Dendritic cell treated with granulocyte-macrophage colony-stimulating factor and Interleukin-4, amounts not matched to agents 40 ng/mL and 50 ng/mL, for 4 days (primary cell): Measurements from ENCODE around the gene MYO5A.
"Not testable (repeated sequence)": the region's sequence is repeated elsewhere in the genome, so short reads cannot be mapped to it uniquely, and the experiment has no call there.

Source experiments
- H3K27ac Mint-ChIP-seq: one replicate; pipeline ENCODE4 v1.8.0; 2022; ENCODE audit warnings: mild to moderate bottlenecking, mixed read lengths
- H3K27me3 Mint-ChIP-seq: one replicate; pipeline ENCODE4 v1.8.0; 2022; ENCODE audit warnings: mild to moderate bottlenecking, mixed read lengths
- H3K36me3 Mint-ChIP-seq: one replicate; pipeline ENCODE4 v1.8.0; 2022; ENCODE audit warnings: low read depth, mixed read lengths
- H3K4me1 Mint-ChIP-seq: one replicate; pipeline ENCODE4 v1.8.0; 2022; ENCODE audit warnings: low read depth, mixed read lengths
- H3K4me3 Mint-ChIP-seq: one replicate; pipeline ENCODE4 v1.8.0; 2022; ENCODE audit warnings: mild to moderate bottlenecking, moderate library complexity, mixed read lengths
- H3K9me3 Mint-ChIP-seq: one replicate; pipeline ENCODE4 v1.8.0; 2022; ENCODE audit warnings: mixed read lengths
- intact Hi-C: fragments of 100-400 bp; cut with micrococcal nuclease; formaldehyde crosslinking; loops from one replicate; pipeline ENCODE4 v1.15.0; 2022

The MYO5A gene

DNA sequence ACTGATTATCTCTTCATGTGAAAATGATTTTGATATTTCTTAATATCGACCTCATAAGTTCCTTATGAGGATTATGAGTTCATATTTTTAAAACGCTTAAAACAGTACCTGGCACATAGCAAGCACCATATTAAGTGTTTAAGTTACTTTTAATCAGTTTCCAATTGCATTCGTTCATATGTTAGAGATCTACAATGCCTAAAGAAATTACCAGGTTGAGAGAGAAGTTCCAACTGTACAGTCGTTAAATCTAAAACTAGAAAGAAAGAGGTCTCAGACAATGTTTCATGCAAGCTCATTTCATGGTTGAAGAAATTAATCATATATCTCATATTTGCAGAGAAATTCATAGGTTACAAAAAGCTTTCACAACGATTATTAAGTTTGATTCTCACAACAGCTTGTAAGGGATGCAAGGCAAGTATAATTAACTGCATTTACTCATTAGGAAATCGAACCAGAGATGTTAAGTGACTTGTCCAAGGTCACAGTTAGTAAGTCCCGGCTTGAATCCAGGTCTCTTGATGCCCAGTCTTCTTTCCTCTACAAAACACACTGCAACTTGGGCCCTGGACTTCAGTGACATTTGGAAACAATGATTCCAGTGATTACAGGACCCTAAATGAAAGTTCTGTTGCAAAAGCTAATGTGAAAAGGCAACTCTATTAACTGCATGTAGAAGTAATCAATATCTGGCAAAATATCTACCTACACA lies 1.3 kb downstream of the MYO5A start:
- Mint-ChIP-seq H3K27ac (peak overlapping the region; percentile 92), H3K4me3 (peak overlapping the region; percentile 93), H3K4me1 (peaks cover 57% of the 10 kb centered on the region), H3K36me3 (peaks cover 8% of the 10 kb centered on the region), H3K9me3 (no peaks in the 10 kb centered on the region), H3K27me3 (peaks cover 17% of the 10 kb centered on the region)
- intact Hi-C loops, result loop anchor here (5.0 to 10.0 kb wide), 3 partner anchors 40 to 83 kb away; partner anchors contain the start of gene ARPP19

DNA sequence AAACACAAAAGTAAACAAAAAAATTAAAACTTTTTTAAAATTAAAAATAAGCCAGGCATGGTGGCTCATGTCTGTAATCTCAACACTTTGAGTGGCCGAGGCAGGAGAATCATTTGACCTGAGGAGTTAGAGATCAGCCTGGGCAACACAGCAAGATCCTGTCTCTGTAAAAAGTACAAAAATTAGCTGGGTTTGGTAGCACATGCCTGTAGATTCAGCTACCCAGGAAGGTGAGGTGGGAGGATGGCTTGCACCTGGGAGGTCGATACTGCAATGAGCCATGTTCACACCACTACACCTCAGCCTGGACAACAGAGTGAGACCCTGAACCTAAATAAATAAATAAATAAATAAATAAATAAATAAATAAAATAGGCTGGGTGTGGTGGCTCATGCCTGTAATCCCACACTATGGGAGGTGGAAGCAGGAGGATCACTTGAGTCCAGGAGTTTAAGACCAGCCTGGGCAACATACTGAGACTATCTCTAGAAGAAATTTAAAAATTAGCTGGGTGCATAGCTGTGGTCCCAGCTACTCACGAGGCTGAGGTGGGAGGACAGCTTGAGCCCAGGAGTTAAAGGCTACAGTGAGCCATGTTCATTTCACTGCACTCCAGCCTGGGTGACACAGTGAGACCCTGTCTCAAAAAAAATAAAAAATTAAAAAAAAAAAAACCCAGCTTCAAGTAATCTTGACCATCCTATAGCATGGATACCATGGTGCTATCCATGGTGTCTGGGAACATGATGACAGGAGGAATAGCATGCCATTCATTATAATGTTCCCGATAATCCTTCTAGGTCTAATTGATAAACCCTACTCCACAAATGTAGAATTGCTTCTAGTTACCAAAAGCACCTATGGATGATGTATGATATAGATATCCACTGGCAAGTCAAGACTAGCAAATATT lies 4.2 kb downstream of the MYO5A start:
- Mint-ChIP-seq H3K27me3 (no peaks in the 10 kb centered on the region), H3K9me3 (no peaks in the 10 kb centered on the region), H3K27ac (peak overlapping the region; percentile 75), H3K36me3 (peaks cover 15% of the 10 kb centered on the region), H3K4me3 (no peak overlapping the region), H3K4me1 (peaks cover 71% of the 10 kb centered on the region)
- intact Hi-C loops, result loop anchor here (5.0 to 10.0 kb wide), 3 partner anchors 42 to 80 kb away; partner anchors contain the start of gene ARPP19

DNA sequence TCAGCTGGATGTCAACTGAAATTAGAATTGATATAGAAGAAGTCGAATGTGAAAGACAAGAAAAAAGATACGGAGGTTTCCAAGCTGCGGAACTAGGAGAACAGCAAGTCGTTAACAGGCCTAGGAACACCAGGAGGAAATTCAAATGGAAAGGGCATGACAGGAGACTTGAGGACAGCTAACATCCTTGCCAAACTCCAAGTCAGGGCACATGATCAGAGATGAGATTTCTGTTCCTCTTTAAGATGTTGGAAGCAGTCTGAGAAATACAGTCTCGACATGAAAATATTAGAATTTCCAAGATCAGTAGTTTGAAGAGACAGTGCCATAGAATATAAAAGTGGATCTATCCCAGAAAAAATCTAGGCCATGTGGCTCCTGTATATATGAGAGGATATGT lies 5.0 kb downstream of the MYO5A start:
- H3K9me3 Mint-ChIP-seq, result no peaks in the 10 kb centered on the region
- peaks cover 15% of the 10 kb centered on the region for H3K36me3 Mint-ChIP-seq
- H3K27ac Mint-ChIP-seq, result peak overlapping the region; percentile 75
- H3K27me3 Mint-ChIP-seq, result no peaks in the 10 kb centered on the region
- intact Hi-C loops, result loop anchor here (10.0 kb wide), 1 partner anchor 79 kb away; no protein-coding TSS in a partner anchor
- H3K4me3 Mint-ChIP-seq, result peak overlapping the region; percentile 7
- H3K4me1 Mint-ChIP-seq, result peaks cover 77% of the 10 kb centered on the region

DNA sequence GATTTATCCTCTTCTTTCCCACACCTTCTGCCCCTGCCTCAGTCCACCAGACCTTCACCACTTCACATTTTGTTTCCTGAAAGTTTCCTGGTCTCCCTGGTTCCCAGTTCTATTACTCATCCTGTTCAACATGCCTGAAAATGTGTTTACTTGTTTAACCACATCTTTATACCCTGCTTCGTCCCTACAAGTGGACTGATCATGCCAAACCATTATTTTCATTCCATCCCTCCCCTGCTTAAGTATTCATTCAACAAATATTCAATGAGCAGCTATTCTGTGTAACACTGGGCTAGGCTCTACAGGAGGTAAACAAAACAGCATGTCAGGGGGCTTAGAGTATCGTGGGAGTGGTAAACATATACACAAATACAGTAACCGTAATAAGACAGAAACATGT lies 5.5 kb downstream of the MYO5A start:
- H3K27ac Mint-ChIP-seq, result peak overlapping the region; percentile 75
- H3K9me3 Mint-ChIP-seq, result no peaks in the 10 kb centered on the region
- H3K27me3 Mint-ChIP-seq, result no peaks in the 10 kb centered on the region
- peaks cover 15% of the 10 kb centered on the region for H3K36me3 Mint-ChIP-seq
- peaks cover 80% of the 10 kb centered on the region for H3K4me1 Mint-ChIP-seq
- peak overlapping the region; percentile 7 for H3K4me3 Mint-ChIP-seq
- intact Hi-C loops, result loop anchor here (10.0 kb wide), 1 partner anchor 78 kb away; no protein-coding TSS in a partner anchor

DNA sequence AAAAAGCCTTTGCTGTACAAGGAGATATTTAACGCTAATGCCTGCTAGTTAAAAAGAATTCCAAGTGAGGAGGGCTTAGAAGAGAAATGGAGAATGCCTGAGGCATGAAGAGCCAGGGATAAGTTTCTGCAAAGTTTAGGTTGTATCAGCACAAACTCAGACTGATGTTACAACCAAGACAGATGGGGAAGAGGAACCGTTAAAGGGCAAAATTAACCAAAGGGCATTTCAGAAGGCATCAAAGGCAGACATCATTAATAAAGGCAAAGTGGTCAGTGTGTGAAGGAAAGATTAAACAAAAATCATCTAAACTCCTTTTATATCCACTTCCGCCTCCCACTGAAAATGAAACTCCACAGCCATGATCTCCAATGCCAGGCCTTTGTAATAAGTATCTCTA lies 7.0 kb downstream of the MYO5A start:
- intact Hi-C loops, result loop anchor here (10.0 kb wide), 1 partner anchor 77 kb away; no protein-coding TSS in a partner anchor
- Mint-ChIP-seq H3K27me3 (no peaks in the 10 kb centered on the region), H3K4me1 (peaks cover 74% of the 10 kb centered on the region), H3K27ac (peak overlapping the region; percentile 13), H3K9me3 (no peaks in the 10 kb centered on the region), H3K4me3 (no peak overlapping the region), H3K36me3 (peaks cover 10% of the 10 kb centered on the region)

DNA sequence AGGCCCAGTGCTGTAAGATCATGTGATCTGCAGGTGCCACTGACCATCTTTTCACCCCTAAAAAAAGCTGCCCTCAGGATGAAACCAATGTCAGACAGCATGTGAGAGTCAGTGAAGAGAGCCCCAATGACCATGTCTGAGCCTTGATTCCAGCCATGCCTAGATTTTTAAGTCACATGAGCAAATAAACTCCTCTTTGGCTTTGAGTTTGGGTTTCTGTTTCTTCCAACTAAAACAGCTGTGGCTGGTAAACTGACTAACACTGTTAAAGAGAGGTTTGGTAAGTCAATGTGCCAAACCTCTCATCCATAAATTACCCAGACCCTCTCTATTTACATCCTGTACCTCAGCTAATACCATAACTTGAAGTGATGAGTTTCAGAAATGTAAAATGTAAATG lies 8.3 kb downstream of the MYO5A start:
- H3K9me3 Mint-ChIP-seq, result no peaks in the 10 kb centered on the region
- no peak overlapping the region for H3K4me3 Mint-ChIP-seq
- peaks cover 64% of the 10 kb centered on the region for H3K4me1 Mint-ChIP-seq
- no peaks in the 10 kb centered on the region for H3K27me3 Mint-ChIP-seq
- H3K36me3 Mint-ChIP-seq, result peaks cover 8% of the 10 kb centered on the region
- intact Hi-C loops, result loop anchor here (10.0 kb wide), 1 partner anchor 76 kb away; no protein-coding TSS in a partner anchor
- peak overlapping the region; percentile 34 for H3K27ac Mint-ChIP-seq

DNA sequence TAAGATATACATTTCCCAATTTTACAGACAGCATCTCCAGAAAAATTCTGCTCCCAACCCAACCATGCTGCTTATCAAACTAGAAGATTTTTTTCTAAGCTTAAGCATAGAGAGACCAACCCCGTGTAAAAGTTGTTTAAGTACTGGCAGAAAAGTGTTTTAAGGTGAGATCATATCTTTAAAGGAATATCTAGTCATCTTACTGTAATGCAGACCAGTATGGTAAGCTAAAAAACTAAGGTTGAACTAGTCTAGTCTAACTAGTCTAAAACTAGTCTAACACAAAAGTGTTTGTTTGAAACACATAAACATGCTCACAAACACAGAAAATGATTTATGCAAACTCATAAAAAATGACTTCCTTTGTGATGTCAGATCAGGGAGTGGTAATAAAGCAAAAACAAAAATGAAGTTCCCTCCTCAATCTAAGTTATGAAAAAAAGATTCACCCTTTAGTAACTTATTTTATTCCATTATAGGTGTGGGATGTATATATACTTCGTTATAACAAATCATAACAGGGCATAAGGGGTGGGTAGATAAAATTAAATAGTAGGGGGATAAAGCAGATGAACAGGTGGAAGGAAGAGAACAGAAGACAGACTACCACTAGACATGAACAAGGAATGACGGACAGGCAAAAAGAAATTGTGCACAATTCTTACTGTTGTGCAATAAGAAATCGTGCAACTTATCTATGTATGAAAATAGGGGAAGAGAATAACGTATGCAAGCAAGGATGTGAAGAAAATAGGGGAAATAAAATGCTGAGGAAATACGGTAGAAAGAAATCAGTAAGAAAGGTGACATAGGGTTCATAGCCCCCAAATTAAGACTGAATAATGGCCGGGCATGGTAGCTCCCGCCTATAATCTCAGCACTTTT lies 10.0 kb downstream of the MYO5A start:
- H3K36me3 Mint-ChIP-seq, result peaks cover 8% of the 10 kb centered on the region
- intact Hi-C loops, result no loop called here
- H3K27me3 Mint-ChIP-seq, result no peaks in the 10 kb centered on the region
- no peaks in the 10 kb centered on the region for H3K9me3 Mint-ChIP-seq
- H3K4me3 Mint-ChIP-seq, result peak overlapping the region; percentile 55
- H3K27ac Mint-ChIP-seq, result peak overlapping the region; percentile 63
- peaks cover 54% of the 10 kb centered on the region for H3K4me1 Mint-ChIP-seq

DNA sequence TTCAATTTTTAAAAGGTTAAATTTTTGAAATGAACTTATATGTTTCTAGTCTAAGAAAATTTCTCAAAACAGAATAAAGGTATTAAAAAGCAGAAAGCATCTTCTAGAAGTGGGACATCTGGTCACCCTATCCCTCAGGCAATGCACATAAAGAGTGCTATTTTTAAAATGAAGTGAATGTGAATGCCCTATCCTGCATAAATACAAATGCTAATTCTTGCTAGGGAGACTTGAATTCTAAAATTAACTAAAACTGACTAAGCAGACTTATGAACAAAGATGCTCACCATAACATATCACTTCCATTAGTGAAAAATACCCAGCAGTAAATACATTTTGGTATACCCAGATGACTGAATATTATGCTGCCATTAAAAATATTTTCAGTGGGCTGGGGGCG lies 11.7 kb downstream of the MYO5A start:
- no peak overlapping the region for H3K27ac Mint-ChIP-seq
- H3K4me1 Mint-ChIP-seq, result peaks cover 42% of the 10 kb centered on the region
- H3K36me3 Mint-ChIP-seq, result peaks cover 10% of the 10 kb centered on the region
- H3K4me3 Mint-ChIP-seq, result no peak overlapping the region
- no peaks in the 10 kb centered on the region for H3K9me3 Mint-ChIP-seq
- no peaks in the 10 kb centered on the region for H3K27me3 Mint-ChIP-seq
- intact Hi-C loops, result no loop called here

DNA sequence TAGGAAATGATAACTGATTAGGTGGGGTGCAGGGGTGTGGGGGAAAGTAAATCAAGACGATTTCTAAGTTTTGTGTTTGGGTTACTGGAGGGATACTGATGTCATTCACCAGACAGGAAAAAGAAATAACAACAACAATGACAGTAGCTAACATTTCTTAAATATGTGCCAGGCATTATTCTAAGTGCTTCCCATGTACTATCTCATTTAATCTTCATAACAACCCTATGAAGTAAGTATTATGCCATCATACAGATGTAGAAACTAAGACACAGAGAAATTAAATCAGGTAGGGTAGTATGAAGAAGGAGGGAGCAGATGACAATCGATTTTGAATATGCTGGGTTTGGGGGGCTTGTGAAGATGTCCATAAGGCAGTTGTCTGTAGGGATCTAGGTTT lies 13.3 kb downstream of the MYO5A start:
- no peaks in the 10 kb centered on the region for H3K27me3 Mint-ChIP-seq
- peaks cover 42% of the 10 kb centered on the region for H3K4me1 Mint-ChIP-seq
- peaks cover 6% of the 10 kb centered on the region for H3K36me3 Mint-ChIP-seq
- intact Hi-C loops, result no loop called here
- H3K9me3 Mint-ChIP-seq, result no peaks in the 10 kb centered on the region
- no peak overlapping the region for H3K4me3 Mint-ChIP-seq
- no peak overlapping the region for H3K27ac Mint-ChIP-seq

DNA sequence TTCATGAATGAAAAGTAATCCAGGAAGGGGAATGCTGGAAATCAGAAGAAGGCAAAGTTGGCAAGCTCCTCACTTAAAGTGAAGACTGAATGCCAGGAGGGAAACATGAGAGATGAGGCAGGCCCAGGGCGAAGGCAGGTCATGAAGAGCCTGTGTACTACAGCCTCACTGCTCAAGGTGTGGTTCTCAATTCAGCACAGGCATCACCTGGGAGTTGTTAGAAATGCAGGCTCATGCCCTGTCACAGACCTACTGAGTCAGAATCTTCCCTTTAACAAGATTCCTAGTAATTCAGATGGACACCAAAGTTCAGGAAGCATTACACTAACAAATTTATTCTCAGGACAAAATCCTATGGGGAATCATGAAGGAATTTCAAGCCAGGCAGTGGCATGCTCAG lies 14.2 kb downstream of the MYO5A start:
- Mint-ChIP-seq H3K4me3 (no peak overlapping the region), H3K4me1 (peaks cover 39% of the 10 kb centered on the region), H3K27me3 (no peaks in the 10 kb centered on the region), H3K9me3 (no peaks in the 10 kb centered on the region), H3K27ac (no peak overlapping the region), H3K36me3 (peaks cover 6% of the 10 kb centered on the region)
- intact Hi-C loops, result no loop called here

DNA sequence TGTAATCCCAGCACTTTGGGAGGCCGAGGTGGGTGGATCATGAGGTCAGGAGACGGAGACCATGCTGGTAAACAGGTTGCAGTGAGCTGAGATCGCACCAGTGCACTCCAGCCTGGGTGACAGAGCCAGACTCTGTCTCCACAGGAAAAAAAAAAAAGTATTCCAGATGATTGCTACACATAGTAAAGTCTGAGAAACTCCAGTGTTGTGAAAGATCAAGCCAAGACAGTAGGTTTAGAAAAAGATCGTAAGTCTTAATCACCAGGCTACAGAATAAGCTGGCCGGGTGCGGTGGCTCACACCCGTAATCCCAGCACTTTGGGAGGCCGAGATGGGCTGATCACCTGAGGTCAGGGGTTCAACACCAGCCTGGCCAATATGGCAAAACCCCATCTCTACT lies 15.8 kb downstream of the MYO5A start:
- H3K9me3 Mint-ChIP-seq, H3K4me3 Mint-ChIP-seq, H3K27me3 Mint-ChIP-seq, H3K36me3 Mint-ChIP-seq, intact Hi-C loops: not testable (repeated sequence)
- H3K4me1 Mint-ChIP-seq, result peaks cover 39% of the 10 kb centered on the region
- H3K27ac Mint-ChIP-seq, result peak overlapping the region; percentile 53

DNA sequence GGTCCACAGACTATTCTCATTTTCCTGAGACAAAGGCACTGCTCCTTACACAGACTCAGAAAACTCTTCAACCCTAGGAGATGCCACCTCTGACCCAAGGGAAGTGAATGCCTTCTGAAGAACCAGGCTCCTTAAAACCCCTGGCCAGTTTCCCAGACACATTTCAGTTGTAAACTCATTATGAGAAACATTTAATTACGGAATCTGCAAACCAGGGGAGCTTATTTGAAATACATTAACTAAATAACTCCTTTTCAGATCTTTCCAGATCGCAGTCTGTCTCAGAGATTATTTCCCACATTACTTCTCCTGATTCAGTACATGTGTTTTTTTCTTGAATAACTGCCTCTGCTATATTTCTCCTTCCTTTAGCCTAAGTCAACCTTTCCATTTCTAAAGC lies 17.6 kb downstream of the MYO5A start:
- no peak overlapping the region for H3K27ac Mint-ChIP-seq
- no peak overlapping the region for H3K4me3 Mint-ChIP-seq
- no peaks in the 10 kb centered on the region for H3K9me3 Mint-ChIP-seq
- no peaks in the 10 kb centered on the region for H3K27me3 Mint-ChIP-seq
- peaks cover 6% of the 10 kb centered on the region for H3K36me3 Mint-ChIP-seq
- intact Hi-C loops, result no loop called here
- H3K4me1 Mint-ChIP-seq, result peaks cover 45% of the 10 kb centered on the region

DNA sequence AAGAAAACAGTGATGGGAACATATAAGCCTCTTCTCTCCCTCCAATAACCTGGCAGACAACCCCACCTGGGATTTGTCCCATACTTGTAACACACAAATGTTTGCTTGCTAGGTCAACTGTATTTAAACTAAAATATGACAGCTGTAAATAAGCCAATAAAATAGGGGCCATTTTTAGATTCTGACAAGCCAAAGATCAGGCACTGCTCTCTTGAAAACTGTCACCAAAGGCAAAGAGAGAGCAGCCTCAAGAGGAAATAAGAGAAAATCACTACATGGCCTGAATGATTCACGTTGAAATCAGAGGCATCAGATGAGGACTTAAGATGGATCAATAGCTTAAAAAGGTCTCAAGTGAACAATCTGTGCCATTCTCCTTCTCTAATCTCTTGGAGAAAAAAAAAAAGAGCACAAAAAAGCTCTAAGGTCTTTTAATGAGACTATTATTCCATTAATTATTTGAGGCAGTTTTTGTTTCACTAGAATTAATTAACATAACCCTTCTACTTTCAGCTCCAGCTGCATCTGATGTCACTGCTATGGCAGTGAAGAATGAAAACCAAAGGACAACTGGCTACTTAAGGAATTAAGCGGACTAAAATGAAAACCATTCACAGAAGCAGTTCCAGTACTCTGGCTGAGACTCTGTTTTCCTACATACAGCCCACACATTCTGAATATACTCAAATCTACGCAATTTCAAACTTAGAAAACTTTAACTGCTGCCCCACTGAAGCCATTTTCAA lies 19.0 kb downstream of the MYO5A start:
- no peaks in the 10 kb centered on the region for H3K9me3 Mint-ChIP-seq
- H3K4me3 Mint-ChIP-seq, result no peak overlapping the region
- no peak overlapping the region for H3K27ac Mint-ChIP-seq
- intact Hi-C loops, result no loop called here
- peaks cover 6% of the 10 kb centered on the region for H3K36me3 Mint-ChIP-seq
- H3K27me3 Mint-ChIP-seq, result no peaks in the 10 kb centered on the region
- peaks cover 58% of the 10 kb centered on the region for H3K4me1 Mint-ChIP-seq
